CD4-positive, CD25-positive, alpha-beta regulatory T cell (primary cell): Measurements from ENCODE around the gene UBL3. TPM values are rescaled to one million over a fixed set of nuclear protein-coding genes. Genes with fewer than 3 reads are reported as not detected.

Experiments
- ATAC-seq, 2 donors: fragments of 150-1000 bp; cut with Tn5 transposase; one replicate each; pipeline ENCODE4 v1.10.0; 2021; ENCODE audit warnings: low read depth in 2 of 2, moderate number of reproducible peaks in 2 of 2, moderate library complexity in 1 of 2
- DNase-seq, 3 donors: peaks; one replicate each; pipeline versions ENCODE4 v3.0.0 to v3.0.0-alpha.2; 2012 to 2022; ENCODE audit warnings: mixed read lengths in 1 of 3
- H3K27ac ChIP-seq: one replicate; pipeline ENCODE4 v1.7.0; 2013; ENCODE audit warnings: mild to moderate bottlenecking, low read length; ENCODE audit not compliant: insufficient read depth, poor library complexity, severe bottlenecking
- H3K27me3 ChIP-seq: one replicate; pipeline ENCODE4 v1.7.0; 2013; ENCODE audit warnings: low read length; ENCODE audit not compliant: control insufficient read depth, insufficient read depth
- H3K36me3 ChIP-seq: one replicate; pipeline ENCODE4 v1.7.0; 2013; ENCODE audit warnings: mild to moderate bottlenecking, low read length, moderate library complexity; ENCODE audit not compliant: control insufficient read depth, insufficient read depth
- H3K4me1 ChIP-seq: 2 replicates; pipeline ENCODE4 v1.7.0; 2013; ENCODE audit warnings: mild to moderate bottlenecking, low read length; ENCODE audit not compliant: insufficient read depth, control insufficient read depth, poor library complexity, severe bottlenecking
- H3K4me3 ChIP-seq: one replicate; pipeline ENCODE4 v1.7.0; 2013; ENCODE audit warnings: low read depth, mild to moderate bottlenecking, low read length, moderate library complexity
- H3K9me3 ChIP-seq, 2 experiments: 1 replicate in 1 of 2; 2 replicates in 1 of 2; pipeline ENCODE4 v1.7.0; 2013; ENCODE audit warnings: low read length in 2 of 2, mild to moderate bottlenecking in 1 of 2, moderate library complexity in 1 of 2; ENCODE audit not compliant: control insufficient read depth in 2 of 2
- H3K27ac Mint-ChIP-seq, 3 donors: one replicate each; pipeline ENCODE4 v1.8.0; 2020 to 2022; ENCODE audit warnings: mild to moderate bottlenecking in 3 of 3, mixed read lengths in 3 of 3, moderate library complexity in 2 of 3
- H3K27me3 Mint-ChIP-seq: one replicate; pipeline ENCODE4 v1.8.0; 2022; ENCODE audit warnings: mild to moderate bottlenecking, mixed read lengths
- H3K36me3 Mint-ChIP-seq: one replicate; pipeline ENCODE4 v1.8.0; 2020; ENCODE audit warnings: mixed read lengths
- H3K4me1 Mint-ChIP-seq, 4 donors: one replicate each; pipeline ENCODE4 v1.8.0; 2020 to 2022; ENCODE audit warnings: mixed read lengths in 4 of 4, mild to moderate bottlenecking in 1 of 4
- H3K4me3 Mint-ChIP-seq, 4 donors: one replicate each; pipeline ENCODE4 v1.8.0; 2020 to 2022; ENCODE audit warnings: mild to moderate bottlenecking in 4 of 4, mixed read lengths in 4 of 4, moderate library complexity in 3 of 4
- H3K9me3 Mint-ChIP-seq, 7 donors: one replicate each; pipeline ENCODE4 v1.8.0; 2020 to 2022; ENCODE audit warnings: mixed read lengths in 7 of 7, mild to moderate bottlenecking in 3 of 7, moderate library complexity in 2 of 7
- polyA plus RNA-seq, 4 donors: library from polyadenylated mRNA; unstranded; fragments of 300-500 nt; fragmentation: Illumina TruSeq; gene quantifications; one replicate each; pipeline ENCODE4 v1.2.3, GENCODE V29; 2021
- total RNA-seq: library from RNA; stranded (reverse); gene quantifications from one replicate; pipeline ENCODE4 v1.2.3, GENCODE V29; 2022

Gene UBL3
- total and polyA plus RNA-seq, 5 donors from 2014 or later: 64.6 to 85.0 (median 71.4) TPM

DNA sequence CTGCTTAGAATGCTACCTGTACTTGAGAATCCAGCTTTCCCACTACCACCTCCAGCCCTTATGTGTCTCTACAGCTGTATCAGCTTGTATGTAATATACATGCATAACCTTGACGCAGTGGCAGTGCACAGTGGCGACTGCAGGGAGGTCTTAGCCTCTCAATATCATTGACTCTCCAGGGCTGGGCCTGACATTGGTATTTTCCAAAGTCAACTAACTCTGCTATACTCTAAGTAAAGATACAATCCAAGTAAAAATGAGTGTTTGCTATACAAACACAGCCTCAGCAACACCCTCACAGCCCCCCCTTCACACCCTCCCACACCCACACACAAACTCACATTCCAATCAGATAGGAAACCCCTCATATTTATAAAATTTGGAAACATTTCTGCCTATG is 6.7 kb upstream of the UBL3 start:
- DNase-seq (no peak), ATAC-seq (no peak)
- no peaks in the 10 kb centered on the region for H3K9me3 ChIP-seq
- Mint-ChIP-seq H3K27ac (no peak overlapping the region), H3K36me3 (no peaks in the 10 kb centered on the region), H3K9me3 (no peaks in the 10 kb centered on the region), H3K4me3 (no peak overlapping the region), H3K27me3 (no peaks in the 10 kb centered on the region), H3K4me1 (peaks cover 12 to 23% (median 18%) of the 10 kb centered on the region in 4 donors)
- no peaks in the 10 kb centered on the region for H3K36me3 ChIP-seq
- H3K27me3 ChIP-seq: no peaks in the 10 kb centered on the region
- H3K4me3 ChIP-seq: no peak overlapping the region
- no peaks in the 10 kb centered on the region for H3K4me1 ChIP-seq
- no peak overlapping the region for H3K27ac ChIP-seq

DNA sequence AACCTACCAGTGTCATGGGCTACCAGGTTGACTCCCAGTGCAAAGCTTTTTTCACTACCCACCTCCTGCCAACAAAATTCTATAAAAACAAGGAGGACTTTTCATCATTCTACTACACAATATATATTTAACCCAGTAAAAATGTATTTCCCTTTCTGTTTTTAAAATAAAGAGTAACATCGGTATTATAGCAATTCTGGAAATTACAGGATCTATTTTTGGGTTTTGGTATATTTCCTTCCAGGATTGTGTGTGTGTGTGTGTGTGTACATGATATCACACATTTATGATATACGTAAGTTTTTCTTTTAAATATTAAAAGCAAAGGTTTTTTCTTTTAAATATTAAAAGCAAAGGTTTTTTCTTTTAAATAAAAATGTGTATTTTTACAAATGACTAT is 6.0 kb upstream of the UBL3 start:
- Mint-ChIP-seq H3K4me1 (peaks cover 12 to 23% (median 18%) of the 10 kb centered on the region in 4 donors), H3K4me3 (no peak overlapping the region), H3K27ac (no peak overlapping the region), H3K36me3 (no peaks in the 10 kb centered on the region), H3K27me3 (no peaks in the 10 kb centered on the region), H3K9me3 (no peaks in the 10 kb centered on the region)
- DNase-seq (no peak), ATAC-seq (no peak)
- no peak overlapping the region for H3K27ac ChIP-seq
- H3K27me3 ChIP-seq: no peaks in the 10 kb centered on the region
- H3K9me3 ChIP-seq: no peaks in the 10 kb centered on the region
- no peaks in the 10 kb centered on the region for H3K4me1 ChIP-seq
- H3K4me3 ChIP-seq: no peak overlapping the region
- H3K36me3 ChIP-seq: no peaks in the 10 kb centered on the region

DNA sequence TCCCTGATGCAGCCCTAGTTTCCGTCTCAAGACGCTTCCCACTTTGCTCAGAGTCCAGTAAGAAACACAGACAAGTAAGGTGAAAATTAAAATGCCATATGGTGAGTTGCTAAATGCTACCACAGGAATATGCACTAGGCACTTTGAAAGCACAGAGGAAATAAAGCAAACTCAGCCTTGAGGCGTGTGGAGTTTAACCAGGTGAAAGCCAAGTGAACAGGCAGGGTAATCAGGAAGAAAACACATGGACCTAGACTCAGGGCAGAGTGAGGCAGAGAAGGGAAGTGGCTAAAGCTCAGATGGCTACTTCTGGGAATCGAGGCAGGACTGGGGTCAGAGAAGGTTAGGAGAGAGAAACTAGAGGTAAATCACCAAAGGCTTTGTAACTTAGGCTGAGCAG is 5.4 kb upstream of the UBL3 start:
- peak overlapping the region in 2 of 3 donors; percentile 23 to 92 for H3K27ac Mint-ChIP-seq

DNA sequence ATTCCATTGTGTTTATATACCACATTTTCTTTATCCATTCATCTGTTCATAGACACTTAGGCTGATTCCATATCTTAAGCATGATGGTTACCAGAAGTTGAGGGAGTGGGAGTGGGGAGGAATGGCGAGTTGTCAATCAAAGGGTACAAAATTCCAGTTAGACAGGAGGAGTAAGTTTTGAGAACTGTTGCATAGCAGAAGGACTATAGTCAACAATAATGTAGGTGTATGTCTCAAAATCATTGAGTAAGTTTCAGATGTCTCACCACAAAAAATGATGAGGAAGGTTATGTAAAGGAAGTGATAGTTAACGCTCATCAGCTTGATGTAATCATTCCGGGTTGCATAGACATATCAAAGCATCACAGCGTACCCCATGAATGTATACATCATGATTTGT is 4.6 kb upstream of the UBL3 start:
- no peaks in the 10 kb centered on the region for H3K36me3 ChIP-seq
- ATAC-seq (no peak), DNase-seq (peak in 1 of 3 donors; percentile 58)
- Mint-ChIP-seq H3K27me3 (no peaks in the 10 kb centered on the region), H3K4me3 (peak overlapping the region in 1 of 4 donors; percentile 59), H3K36me3 (no peaks in the 10 kb centered on the region), H3K27ac (peak overlapping the region in 2 of 3 donors; percentile 32 to 78), H3K9me3 (peaks cover 0 to 1% (median 0%) of the 10 kb centered on the region in 7 donors), H3K4me1 (peaks cover 14 to 25% (median 19%) of the 10 kb centered on the region in 4 donors)
- H3K27ac ChIP-seq: no peak overlapping the region
- H3K4me1 ChIP-seq: no peaks in the 10 kb centered on the region
- no peaks in the 10 kb centered on the region for H3K9me3 ChIP-seq
- no peak overlapping the region for H3K4me3 ChIP-seq
- H3K27me3 ChIP-seq: no peaks in the 10 kb centered on the region

More for the DNA sequence above, 5.4 kb upstream of the UBL3 start:
- H3K36me3 ChIP-seq: no peaks in the 10 kb centered on the region
- Mint-ChIP-seq H3K36me3 (no peaks in the 10 kb centered on the region), H3K27me3 (no peaks in the 10 kb centered on the region), H3K9me3 (no peaks in the 10 kb centered on the region), H3K4me3 (peak overlapping the region in 1 of 4 donors; percentile 59), H3K4me1 (peaks cover 14 to 24% (median 19%) of the 10 kb centered on the region in 4 donors)
- H3K4me3 ChIP-seq: no peak overlapping the region
- no peaks in the 10 kb centered on the region for H3K4me1 ChIP-seq
- DNase-seq: no peak
- no peaks in the 10 kb centered on the region for H3K9me3 ChIP-seq
- no peaks in the 10 kb centered on the region for H3K27me3 ChIP-seq
- no peak for ATAC-seq
- H3K27ac ChIP-seq: no peak overlapping the region

DNA sequence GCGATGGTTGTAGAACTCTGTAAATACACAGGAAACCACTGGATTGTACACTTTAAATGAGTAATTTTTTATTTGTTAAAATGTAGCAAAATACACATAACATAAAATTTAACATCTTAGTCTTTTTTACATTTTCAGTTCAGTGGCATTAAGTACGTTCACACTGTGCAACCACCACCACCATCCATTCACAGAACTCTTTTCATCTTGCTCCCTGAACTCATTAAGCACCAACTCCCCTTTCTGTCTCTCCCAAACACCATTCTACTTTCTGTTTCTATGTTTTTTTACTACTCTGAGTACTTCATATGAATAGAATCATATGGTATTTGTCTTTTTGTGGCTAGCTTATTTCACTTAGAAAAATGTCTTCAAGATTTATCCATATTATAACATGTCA is 2.7 kb upstream of the UBL3 start:
- Histone ChIP-seq H3K36me3 (no peaks in the 10 kb centered on the region), H3K4me1 (no peaks in the 10 kb centered on the region), H3K4me3 (no peak overlapping the region), H3K27me3 (no peaks in the 10 kb centered on the region), H3K27ac (no peak overlapping the region), H3K9me3 (no peaks in the 10 kb centered on the region)
- DNase-seq (peak in 1 of 3 donors; percentile 61), ATAC-seq (no peak)
- Mint-ChIP-seq H3K36me3 (no peaks in the 10 kb centered on the region), H3K27me3 (no peaks in the 10 kb centered on the region), H3K27ac (no peak overlapping the region), H3K9me3 (peaks cover 0 to 1% (median 0%) of the 10 kb centered on the region in 7 donors), H3K4me1 (peaks cover 14 to 18% (median 18%) of the 10 kb centered on the region in 4 donors), H3K4me3 (peak overlapping the region in 1 of 4 donors; percentile 42)

DNA sequence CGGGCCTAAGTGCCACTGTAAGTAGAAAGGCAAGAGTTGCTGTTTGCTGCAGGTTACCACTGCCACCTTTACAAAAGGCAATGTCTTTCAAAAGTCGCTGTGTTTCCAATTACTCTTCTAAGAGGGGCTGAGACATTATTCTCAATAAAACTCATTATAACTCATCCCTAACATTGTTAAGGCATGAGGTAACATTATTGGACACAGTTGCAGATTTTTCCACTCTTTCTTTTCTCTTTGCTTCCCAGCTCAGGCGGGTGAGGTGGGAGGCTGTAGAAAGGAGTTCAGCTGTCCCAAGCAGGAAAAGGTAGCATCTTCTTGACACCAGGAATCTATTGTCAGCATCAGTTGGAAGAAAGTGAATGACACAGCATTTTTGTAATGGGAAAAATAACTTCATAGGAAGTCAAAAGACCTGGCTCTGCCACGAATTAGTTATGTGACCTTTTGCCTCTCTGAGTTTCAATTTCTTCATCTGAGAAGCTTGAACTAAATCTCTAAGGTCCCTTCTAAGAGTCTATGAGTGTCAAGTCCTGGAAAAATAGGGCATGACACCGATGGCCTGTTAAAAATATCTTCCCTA is 2.1 kb upstream of the UBL3 start:
- peak overlapping the region in 2 of 3 donors; percentile 14 to 53 for H3K27ac Mint-ChIP-seq
- Histone ChIP-seq H3K27ac (no peak overlapping the region), H3K9me3 (no peaks in the 10 kb centered on the region), H3K27me3 (no peaks in the 10 kb centered on the region), H3K36me3 (no peaks in the 10 kb centered on the region), H3K4me1 (peaks cover 4% of the 10 kb centered on the region), H3K4me3 (no peak overlapping the region)
- H3K4me3 Mint-ChIP-seq: peak overlapping the region in 1 of 4 donors; percentile 55
- DNase-seq (no peak), ATAC-seq (no peak)
- H3K27me3 Mint-ChIP-seq: no peaks in the 10 kb centered on the region
- H3K4me1 Mint-ChIP-seq: peaks cover 16 to 18% (median 17%) of the 10 kb centered on the region in 4 donors
- peaks cover 2% of the 10 kb centered on the region for H3K36me3 Mint-ChIP-seq
- H3K9me3 Mint-ChIP-seq: peaks cover 0 to 4% (median 0%) of the 10 kb centered on the region in 7 donors

DNA sequence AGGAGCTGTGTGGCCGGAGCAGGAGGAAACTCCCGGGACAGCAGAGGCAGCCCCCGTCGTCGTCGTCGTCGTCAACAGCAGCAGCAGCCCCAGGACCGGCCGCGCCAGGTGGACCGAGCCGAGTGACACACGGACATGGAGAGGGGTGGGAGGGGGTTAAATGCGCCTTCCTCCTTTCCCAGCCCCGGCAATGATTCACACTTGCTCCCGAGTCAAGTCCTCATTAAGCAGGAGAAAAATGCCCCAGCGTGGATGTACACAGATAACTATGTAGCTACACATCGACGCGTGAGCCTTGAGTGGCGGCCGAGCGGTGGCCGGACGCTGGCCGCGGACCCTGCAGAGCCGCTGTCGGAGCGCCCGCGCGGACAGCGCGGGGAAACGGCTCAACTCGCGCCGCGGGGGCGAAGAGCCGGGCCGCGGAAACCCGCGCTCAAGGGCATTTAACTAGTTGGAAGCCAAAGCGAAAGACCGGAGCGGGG is 645 bp downstream of the UBL3 start:
- Mint-ChIP-seq H3K4me3 (peak overlapping the region; percentile 95 to 99 (median 98)), H3K9me3 (peaks cover 0 to 5% (median 0%) of the 10 kb centered on the region in 7 donors), H3K4me1 (peaks cover 15 to 26% (median 22%) of the 10 kb centered on the region in 4 donors), H3K36me3 (peaks cover 3% of the 10 kb centered on the region), H3K27me3 (no peaks in the 10 kb centered on the region), H3K27ac (peak overlapping the region; percentile 91 to 98 (median 95))
- peaks cover 25% of the 10 kb centered on the region for H3K4me1 ChIP-seq
- peak overlapping the region; percentile 99 for H3K4me3 ChIP-seq
- peak in 2 of 3 donors; percentile 33 to 49 for DNase-seq
- no peaks in the 10 kb centered on the region for H3K9me3 ChIP-seq
- H3K27me3 ChIP-seq: no peaks in the 10 kb centered on the region
- ATAC-seq: no peak
- no peaks in the 10 kb centered on the region for H3K36me3 ChIP-seq
- peak overlapping the region; percentile 95 for H3K27ac ChIP-seq
